SK-N-DZ (cell line): ENCODE results near the gene ATP2A3.
A peak's percentile ranks its signal among the peaks of the same experiment; 100 is the strongest.

Source experiments
- DNase-seq: peaks from one replicate; pipeline ENCODE4 v3.0.0-alpha.2; 2015; ENCODE audit warnings: low spot score

ATP2A3 gene

GRCh38 chr17:3912827-3913226, 51.4 kb downstream of the ATP2A3 start:
- no peak for DNase-seq

GRCh38 chr17:3911271-3912053, 52.8 kb downstream of the ATP2A3 start:
- peak; percentile 56 for DNase-seq

- DNase-seq = no peak
Observed at GRCh38 chr17:3910420-3911270, 53.6 kb downstream of the ATP2A3 start.

- DNase-seq = no peak
Observed at GRCh38 chr17:3909257-3909656, 55.0 kb downstream of the ATP2A3 start.

GRCh38 chr17:3907483-3908216, 56.6 kb downstream of the ATP2A3 start:
- no peak for DNase-seq

- no peak for DNase-seq
Observed at GRCh38 chr17:3906881-3907280, 57.4 kb downstream of the ATP2A3 start.

- no peak for DNase-seq
Observed at GRCh38 chr17:3905017-3905520, 59.2 kb downstream of the ATP2A3 start.

GRCh38 chr17:3904501-3904900, 59.7 kb downstream of the ATP2A3 start:
- DNase-seq = no peak

- no peak for DNase-seq
Observed at GRCh38 chr17:3903881-3904290, 60.4 kb downstream of the ATP2A3 start.

- DNase-seq = no peak
Observed at GRCh38 chr17:3903051-3903825, 61.0 kb downstream of the ATP2A3 start.

GRCh38 chr17:3900646-3901045, 63.6 kb downstream of the ATP2A3 start:
- no peak for DNase-seq

GRCh38 chr17:3897731-3898130, 66.5 kb downstream of the ATP2A3 start:
- no peak for DNase-seq

GRCh38 chr17:3896968-3897235, 67.3 kb downstream of the ATP2A3 start:
- DNase-seq = no peak

- DNase-seq = no peak
Observed at GRCh38 chr17:3896108-3896967, 67.9 kb downstream of the ATP2A3 start.

- no peak for DNase-seq
Observed at GRCh38 chr17:3895354-3895753, 68.9 kb downstream of the ATP2A3 start.

GRCh38 chr17:3894911-3895343, 69.3 kb downstream of the ATP2A3 start:
- no peak for DNase-seq

GRCh38 chr17:3894188-3894587, 70.0 kb downstream of the ATP2A3 start:
- DNase-seq = no peak

GRCh38 chr17:3893720-3894116, 70.5 kb downstream of the ATP2A3 start:
- DNase-seq = no peak

GRCh38 chr17:3893003-3893719, 71.1 kb downstream of the ATP2A3 start, which contains the start of gene CAMKK1:
TSS of gene CAMKK1 (minus strand) at chr17:3893053. CDS start at chr17:3885687, 7,366 bp downstream.
- DNase-seq = peak; percentile 88
